K562 (cell line): Measurements from ENCODE around the gene ZNF761. TPM values are rescaled to one million over a fixed set of nuclear protein-coding genes. Genes with fewer than 3 reads are reported as not detected.

Source experiments
- BMI1 ChIP-seq: fragments of 150-350 bp; IDR thresholded peaks from 2 replicates; pipeline ENCODE4 v1.6.1; 2014; ENCODE audit warnings: low read length
- CCNT2 ChIP-seq: IDR thresholded peaks from 2 replicates; pipeline ENCODE4 v1.6.1; 2011; ENCODE audit warnings: borderline replicate concordance, low read depth, mild to moderate bottlenecking, moderate library complexity, mixed read lengths, low read length; ENCODE audit not compliant: insufficient read length; ENCODE audit errors: extremely low read depth
- GATAD2B ChIP-seq: fragments of 450-650 bp; IDR thresholded peaks from 2 replicates; pipeline ENCODE4 v1.6.1; 2017; ENCODE audit warnings: mild to moderate bottlenecking, borderline replicate concordance
- KLF16 ChIP-seq: IDR thresholded peaks from 2 replicates; pipeline ENCODE4 v1.6.1; 2016; ENCODE audit warnings: antibody characterized with exemption
- RBFOX2 ChIP-seq: fragments of 200-400 bp; formaldehyde crosslinking; IDR thresholded peaks from 2 replicates; pipeline ENCODE4 v1.6.1; 2017; ENCODE audit warnings: low read depth, mild to moderate bottlenecking, low read length, moderate library complexity
- RNF2 ChIP-seq: sonication (generic); IDR thresholded peaks from 2 replicates; pipeline ENCODE4 v1.6.1; 2016
- TSC22D4 ChIP-seq: fragments of 450-650 bp; IDR thresholded peaks from 2 replicates; pipeline ENCODE4 v1.6.1; 2016; ENCODE audit warnings: missing genetic modification characterization, missing biosample characterization, control low read depth
- ZNF140 ChIP-seq: fragments of 250-450 bp; sonication (Bioruptor Pico); IDR thresholded peaks from 2 replicates; pipeline ENCODE4 v1.8.0; 2021; ENCODE audit warnings: moderate library complexity, mild to moderate bottlenecking, inconsistent platforms
- ZNF274 ChIP-seq: IDR thresholded peaks from 2 replicates; pipeline ENCODE4 v1.6.1; 2011; ENCODE audit warnings: low read depth, mild to moderate bottlenecking, low read length, moderate library complexity, borderline replicate concordance
- polyA plus RNA-seq, 8 experiments: library from polyadenylated mRNA; depleted of rRNA in 4 of 8; stranded (reverse) in 5 of 8; unstranded in 3 of 8; fragments of >200 nt; fragmentation: Nextera tagmentation in 2 of 8; fragmentation: Illumina TruSeq in 1 of 8; extraction: Ambion mirVana in 2 of 8; extraction: Trizol in 1 of 8; gene quantifications; 2 replicates each; pipeline versions ENCODE4 v1.2.1 to v1.2.3, GENCODE V29; 2011 to 2014; ENCODE audit warnings: inconsistent platforms in 1 of 8, missing spikeins in 1 of 8
- total RNA-seq, 7 experiments: library from RNA; depleted of rRNA in 6 of 7; stranded (reverse); fragments of >200 nt in 6 of 7; fragmentation: Illumina TruSeq in 2 of 7; extraction: Trizol in 2 of 7; gene quantifications; 2 replicates each; pipeline versions ENCODE4 v1.2.1 to v1.2.3, GENCODE V29; 2011 to 2021; ENCODE audit warnings: low replicate concordance in 1 of 7
- TF ChIP-seq, protein P1 (sequence below): fragments of 250-450 bp; sonication (Bioruptor Pico); IDR thresholded peaks from 2 replicates; pipeline ENCODE4 v1.4.0; 2020; ENCODE audit warnings: mild to moderate bottlenecking, moderate library complexity, borderline replicate concordance
- TF ChIP-seq, protein P2 (sequence below), 3 experiments: fragments of 200-800 bp in 1 of 3; fragments of 250-450 bp in 1 of 3; fragments of 450-650 bp in 1 of 3; sonication (Bioruptor Pico) in 1 of 3; sonication (Bioruptor generic) in 1 of 3; formaldehyde crosslinking in 1 of 3; IDR thresholded peaks; 2 replicates each; pipeline versions ENCODE4 v1.6.1 to v1.8.0; 2016 to 2022; ENCODE audit warnings: mild to moderate bottlenecking in 2 of 3, missing genetic modification characterization in 2 of 3, missing compliant biosample characterization in 1 of 3, moderate library complexity in 1 of 3
- TF ChIP-seq, protein P3 (sequence below): fragments of 250-450 bp; sonication (Bioruptor Pico); IDR thresholded peaks from 2 replicates; pipeline ENCODE4 v1.8.0; 2021; ENCODE audit warnings: moderate library complexity, mild to moderate bottlenecking, inconsistent platforms
- TF ChIP-seq, protein P4 (sequence below): sonication (generic); formaldehyde crosslinking; IDR thresholded peaks from 2 replicates; pipeline ENCODE4 v1.8.0; 2022; ENCODE audit warnings: mild to moderate bottlenecking, missing genetic modification reagents
- TF ChIP-seq, protein P5 (sequence below): sonication (generic); formaldehyde crosslinking; IDR thresholded peaks from 2 replicates; pipeline ENCODE4 v1.8.1; 2023; ENCODE audit warnings: mild to moderate bottlenecking, missing genetic modification reagents

Gene ZNF761
- total and polyA plus RNA-seq, 9 of the 15 experiments (the other 6 are each of a cell fraction or from before 2014, with no cell fraction given) = 10.3 to 30.2 (median 17.0) TPM

DNA sequence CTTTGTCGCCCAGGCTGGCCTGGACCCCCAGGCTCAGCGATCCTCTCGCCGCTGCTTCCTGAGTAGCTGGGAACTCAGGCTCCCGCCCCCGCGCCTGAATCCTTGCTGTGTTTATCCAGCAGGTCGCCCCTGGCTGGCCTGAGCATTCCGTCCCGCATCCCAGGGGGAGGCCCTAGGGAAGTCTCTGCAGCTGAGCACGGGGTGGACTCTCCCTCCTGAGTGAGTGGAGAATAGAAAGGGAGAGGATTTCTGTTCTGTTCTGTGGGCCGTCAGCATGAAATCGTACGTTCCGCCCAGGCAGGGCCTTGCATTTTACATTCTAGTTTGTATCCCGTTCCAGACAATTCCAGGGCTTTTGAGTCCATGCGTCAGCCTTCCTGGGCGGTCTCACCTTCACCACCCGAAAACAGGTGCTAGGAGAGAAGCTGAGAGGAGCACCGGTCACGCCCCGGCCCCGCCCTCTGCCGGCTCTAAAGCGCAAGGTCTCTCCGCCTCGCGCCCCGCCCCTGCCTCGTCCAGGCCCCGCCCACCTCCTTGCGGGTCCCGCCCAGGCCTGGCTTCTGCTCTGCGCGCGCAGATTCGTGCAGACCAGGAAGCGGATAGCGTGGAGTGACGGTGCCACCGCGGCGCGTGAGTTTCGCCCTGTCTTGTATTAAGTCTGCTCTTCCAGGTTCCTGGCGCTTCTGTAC is at the start of gene ZNF761 (continued):
- TF ChIP-seq ZNF140 (CRISPR knock-in tag) = no peak
- peak; percentile 26 for TF ChIP-seq CCNT2
- TF ChIP-seq, protein P1, sequence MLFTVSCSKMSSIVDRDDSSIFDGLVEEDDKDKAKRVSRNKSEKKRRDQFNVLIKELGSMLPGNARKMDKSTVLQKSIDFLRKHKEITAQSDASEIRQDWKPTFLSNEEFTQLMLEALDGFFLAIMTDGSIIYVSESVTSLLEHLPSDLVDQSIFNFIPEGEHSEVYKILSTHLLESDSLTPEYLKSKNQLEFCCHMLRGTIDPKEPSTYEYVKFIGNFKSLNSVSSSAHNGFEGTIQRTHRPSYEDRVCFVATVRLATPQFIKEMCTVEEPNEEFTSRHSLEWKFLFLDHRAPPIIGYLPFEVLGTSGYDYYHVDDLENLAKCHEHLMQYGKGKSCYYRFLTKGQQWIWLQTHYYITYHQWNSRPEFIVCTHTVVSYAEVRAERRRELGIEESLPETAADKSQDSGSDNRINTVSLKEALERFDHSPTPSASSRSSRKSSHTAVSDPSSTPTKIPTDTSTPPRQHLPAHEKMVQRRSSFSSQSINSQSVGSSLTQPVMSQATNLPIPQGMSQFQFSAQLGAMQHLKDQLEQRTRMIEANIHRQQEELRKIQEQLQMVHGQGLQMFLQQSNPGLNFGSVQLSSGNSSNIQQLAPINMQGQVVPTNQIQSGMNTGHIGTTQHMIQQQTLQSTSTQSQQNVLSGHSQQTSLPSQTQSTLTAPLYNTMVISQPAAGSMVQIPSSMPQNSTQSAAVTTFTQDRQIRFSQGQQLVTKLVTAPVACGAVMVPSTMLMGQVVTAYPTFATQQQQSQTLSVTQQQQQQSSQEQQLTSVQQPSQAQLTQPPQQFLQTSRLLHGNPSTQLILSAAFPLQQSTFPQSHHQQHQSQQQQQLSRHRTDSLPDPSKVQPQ = no peak
- TF ChIP-seq, protein P2, sequence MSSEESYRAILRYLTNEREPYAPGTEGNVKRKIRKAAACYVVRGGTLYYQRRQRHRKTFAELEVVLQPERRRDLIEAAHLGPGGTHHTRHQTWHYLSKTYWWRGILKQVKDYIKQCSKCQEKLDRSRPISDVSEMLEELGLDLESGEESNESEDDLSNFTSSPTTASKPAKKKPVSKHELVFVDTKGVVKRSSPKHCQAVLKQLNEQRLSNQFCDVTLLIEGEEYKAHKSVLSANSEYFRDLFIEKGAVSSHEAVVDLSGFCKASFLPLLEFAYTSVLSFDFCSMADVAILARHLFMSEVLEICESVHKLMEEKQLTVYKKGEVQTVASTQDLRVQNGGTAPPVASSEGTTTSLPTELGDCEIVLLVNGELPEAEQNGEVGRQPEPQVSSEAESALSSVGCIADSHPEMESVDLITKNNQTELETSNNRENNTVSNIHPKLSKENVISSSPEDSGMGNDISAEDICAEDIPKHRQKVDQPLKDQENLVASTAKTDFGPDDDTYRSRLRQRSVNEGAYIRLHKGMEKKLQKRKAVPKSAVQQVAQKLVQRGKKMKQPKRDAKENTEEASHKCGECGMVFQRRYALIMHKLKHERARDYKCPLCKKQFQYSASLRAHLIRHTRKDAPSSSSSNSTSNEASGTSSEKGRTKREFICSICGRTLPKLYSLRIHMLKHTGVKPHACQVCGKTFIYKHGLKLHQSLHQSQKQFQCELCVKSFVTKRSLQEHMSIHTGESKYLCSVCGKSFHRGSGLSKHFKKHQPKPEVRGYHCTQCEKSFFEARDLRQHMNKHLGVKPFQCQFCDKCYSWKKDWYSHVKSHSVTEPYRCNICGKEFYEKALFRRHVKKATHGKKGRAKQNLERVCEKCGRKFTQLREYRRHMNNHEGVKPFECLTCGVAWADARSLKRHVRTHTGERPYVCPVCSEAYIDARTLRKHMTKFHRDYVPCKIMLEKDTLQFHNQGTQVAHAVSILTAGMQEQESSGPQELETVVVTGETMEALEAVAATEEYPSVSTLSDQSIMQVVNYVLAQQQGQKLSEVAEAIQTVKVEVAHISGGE (CRISPR knock-in tag; IDR thresholded peaks at IDR 0.05) = no peak
- TF ChIP-seq KLF16 = no peak
- TF ChIP-seq, protein P3, sequence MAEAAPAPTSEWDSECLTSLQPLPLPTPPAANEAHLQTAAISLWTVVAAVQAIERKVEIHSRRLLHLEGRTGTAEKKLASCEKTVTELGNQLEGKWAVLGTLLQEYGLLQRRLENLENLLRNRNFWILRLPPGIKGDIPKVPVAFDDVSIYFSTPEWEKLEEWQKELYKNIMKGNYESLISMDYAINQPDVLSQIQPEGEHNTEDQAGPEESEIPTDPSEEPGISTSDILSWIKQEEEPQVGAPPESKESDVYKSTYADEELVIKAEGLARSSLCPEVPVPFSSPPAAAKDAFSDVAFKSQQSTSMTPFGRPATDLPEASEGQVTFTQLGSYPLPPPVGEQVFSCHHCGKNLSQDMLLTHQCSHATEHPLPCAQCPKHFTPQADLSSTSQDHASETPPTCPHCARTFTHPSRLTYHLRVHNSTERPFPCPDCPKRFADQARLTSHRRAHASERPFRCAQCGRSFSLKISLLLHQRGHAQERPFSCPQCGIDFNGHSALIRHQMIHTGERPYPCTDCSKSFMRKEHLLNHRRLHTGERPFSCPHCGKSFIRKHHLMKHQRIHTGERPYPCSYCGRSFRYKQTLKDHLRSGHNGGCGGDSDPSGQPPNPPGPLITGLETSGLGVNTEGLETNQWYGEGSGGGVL (CRISPR knock-in tag) = no peak
- TF ChIP-seq, protein P4, sequence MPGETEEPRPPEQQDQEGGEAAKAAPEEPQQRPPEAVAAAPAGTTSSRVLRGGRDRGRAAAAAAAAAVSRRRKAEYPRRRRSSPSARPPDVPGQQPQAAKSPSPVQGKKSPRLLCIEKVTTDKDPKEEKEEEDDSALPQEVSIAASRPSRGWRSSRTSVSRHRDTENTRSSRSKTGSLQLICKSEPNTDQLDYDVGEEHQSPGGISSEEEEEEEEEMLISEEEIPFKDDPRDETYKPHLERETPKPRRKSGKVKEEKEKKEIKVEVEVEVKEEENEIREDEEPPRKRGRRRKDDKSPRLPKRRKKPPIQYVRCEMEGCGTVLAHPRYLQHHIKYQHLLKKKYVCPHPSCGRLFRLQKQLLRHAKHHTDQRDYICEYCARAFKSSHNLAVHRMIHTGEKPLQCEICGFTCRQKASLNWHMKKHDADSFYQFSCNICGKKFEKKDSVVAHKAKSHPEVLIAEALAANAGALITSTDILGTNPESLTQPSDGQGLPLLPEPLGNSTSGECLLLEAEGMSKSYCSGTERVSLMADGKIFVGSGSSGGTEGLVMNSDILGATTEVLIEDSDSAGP (CRISPR knock-in tag) = no peak
- no peak for TF ChIP-seq RNF2
- no peak for TF ChIP-seq ZNF274
- no peak for TF ChIP-seq TSC22D4 (tag)
- TF ChIP-seq, protein P5, sequence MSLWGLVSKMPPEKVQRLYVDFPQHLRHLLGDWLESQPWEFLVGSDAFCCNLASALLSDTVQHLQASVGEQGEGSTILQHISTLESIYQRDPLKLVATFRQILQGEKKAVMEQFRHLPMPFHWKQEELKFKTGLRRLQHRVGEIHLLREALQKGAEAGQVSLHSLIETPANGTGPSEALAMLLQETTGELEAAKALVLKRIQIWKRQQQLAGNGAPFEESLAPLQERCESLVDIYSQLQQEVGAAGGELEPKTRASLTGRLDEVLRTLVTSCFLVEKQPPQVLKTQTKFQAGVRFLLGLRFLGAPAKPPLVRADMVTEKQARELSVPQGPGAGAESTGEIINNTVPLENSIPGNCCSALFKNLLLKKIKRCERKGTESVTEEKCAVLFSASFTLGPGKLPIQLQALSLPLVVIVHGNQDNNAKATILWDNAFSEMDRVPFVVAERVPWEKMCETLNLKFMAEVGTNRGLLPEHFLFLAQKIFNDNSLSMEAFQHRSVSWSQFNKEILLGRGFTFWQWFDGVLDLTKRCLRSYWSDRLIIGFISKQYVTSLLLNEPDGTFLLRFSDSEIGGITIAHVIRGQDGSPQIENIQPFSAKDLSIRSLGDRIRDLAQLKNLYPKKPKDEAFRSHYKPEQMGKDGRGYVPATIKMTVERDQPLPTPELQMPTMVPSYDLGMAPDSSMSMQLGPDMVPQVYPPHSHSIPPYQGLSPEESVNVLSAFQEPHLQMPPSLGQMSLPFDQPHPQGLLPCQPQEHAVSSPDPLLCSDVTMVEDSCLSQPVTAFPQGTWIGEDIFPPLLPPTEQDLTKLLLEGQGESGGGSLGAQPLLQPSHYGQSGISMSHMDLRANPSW (CRISPR knock-in tag) = no peak
- TF ChIP-seq BMI1 = no peak
- TF ChIP-seq GATAD2B = no peak
- TF ChIP-seq RBFOX2 = peak; percentile 84
